K562 (cell line): ENCODE data around the gene FANCD2. TPM values are rescaled to one million over a fixed set of nuclear protein-coding genes. Genes with fewer than 3 reads are reported as not detected.
A peak's percentile ranks its signal among the peaks of the same experiment; 100 is the strongest.

Experiments
- HOMEZ ChIP-seq: fragments of 250-450 bp; sonication (Bioruptor Pico); IDR thresholded peaks from 2 replicates; pipeline ENCODE4 v1.4.0; 2020; ENCODE audit warnings: mild to moderate bottlenecking, moderate library complexity
- KAT2B ChIP-seq: IDR thresholded peaks from one replicate; pipeline ENCODE4 v1.6.1; 2012; ENCODE audit warnings: low read depth, mild to moderate bottlenecking, control low read depth, inconsistent platforms, low read length, moderate library complexity
- MAFG ChIP-seq: fragments of 450-650 bp; conservative IDR thresholded peaks from 2 replicates; pipeline ENCODE4 v1.6.1; 2016; ENCODE audit warnings: missing genetic modification characterization, missing compliant biosample characterization
- PHB ChIP-seq: fragments of 250-450 bp; sonication (Bioruptor Pico); IDR thresholded peaks from 2 replicates; pipeline ENCODE4 v1.5.0; 2021
- POLR2AphosphoS5 ChIP-seq: IDR thresholded peaks from 2 replicates; pipeline ENCODE4 v1.6.1; 2011; ENCODE audit warnings: mild to moderate bottlenecking, low read depth, low read length, moderate library complexity; ENCODE audit not compliant: control insufficient read depth, insufficient read depth
- SMC3 ChIP-seq: conservative IDR thresholded peaks from 2 replicates; pipeline ENCODE4 v1.6.1; 2011; ENCODE audit warnings: low read depth, low read length, improper control_type of control experiment; ENCODE audit not compliant: insufficient read depth
- ZBTB12 ChIP-seq: fragments of 250-450 bp; sonication (Bioruptor Pico); IDR thresholded peaks from 2 replicates; pipeline ENCODE4 v1.4.0; 2020
- ZEB2 ChIP-seq: fragments of 450-650 bp; IDR thresholded peaks from 2 replicates; pipeline ENCODE4 v1.6.1; 2016
- ZNF75A ChIP-seq: fragments of 450-650 bp; formaldehyde crosslinking; IDR thresholded peaks from 2 replicates; pipeline ENCODE4 v1.4.0; 2020; ENCODE audit warnings: mild to moderate bottlenecking
- polyA plus RNA-seq, 8 experiments: library from polyadenylated mRNA; depleted of rRNA in 4 of 8; stranded (reverse) in 5 of 8; unstranded in 3 of 8; fragments of >200 nt; fragmentation: Nextera tagmentation in 2 of 8; fragmentation: Illumina TruSeq in 1 of 8; extraction: Ambion mirVana in 2 of 8; extraction: Trizol in 1 of 8; gene quantifications; 2 replicates each; pipeline versions ENCODE4 v1.2.1 to v1.2.3, GENCODE V29; 2011 to 2014; ENCODE audit warnings: inconsistent platforms in 1 of 8, missing spikeins in 1 of 8
- small RNA-seq: library from RNA; depleted of rRNA; stranded (forward); fragments of <200 nt; gene quantifications from one replicate; pipeline ENCODE3, GENCODE V24; 2014
- total RNA-seq, 7 experiments: library from RNA; depleted of rRNA in 6 of 7; stranded (reverse); fragments of >200 nt in 6 of 7; fragmentation: Illumina TruSeq in 2 of 7; extraction: Trizol in 2 of 7; gene quantifications; 2 replicates each; pipeline versions ENCODE4 v1.2.1 to v1.2.3, GENCODE V29; 2011 to 2021; ENCODE audit warnings: low replicate concordance in 1 of 7

The FANCD2 gene
- total and polyA plus RNA-seq, 9 of the 15 experiments (the other 6 are each of a cell fraction or from before 2014, with no cell fraction given) = 59.4 to 137 (median 96.1) TPM

GRCh38 chr3:10150987-10151386 is 124.8 kb downstream of the FANCD2 start (continued):
- TF ChIP-seq ZNF75A (CRISPR knock-in tag) (no peak), SMC3 (no peak), PHB (no peak), MAFG (tag) (peak; percentile 48; the same call in 1 of the 2 replicates), HOMEZ (no peak), ZBTB12 (CRISPR knock-in tag) (no peak), KAT2B (no peak), POLR2AphosphoS5 (no peak), ZEB2 (no peak)

Small RNA genes within 50 kb of the gene (small RNA-seq; reads per million reads assigned to genes)
- gene CYCSP10 (not detected), gene RNU6-670P (not detected)

Other genes starting within 250 kb of the FANCD2 start
Only the 7 nearest of the 16 such genes appear.
- 11.4 and 14.0 TPM in 2 replicates for gene IL17RC, start 109.3 kb upstream of the FANCD2 start, total RNA-seq (2014; rRNA removed)
- 2.8 and 3.5 TPM in 2 replicates for gene IL17RC, start 109.3 kb upstream of the FANCD2 start, total RNA-seq (2014; rRNA removed; fragmentation: Illumina TruSeq; extraction: Trizol)
- 5.4 and 6.9 TPM in 2 replicates for gene IL17RC, start 109.3 kb upstream of the FANCD2 start, total RNA-seq (2015; rRNA removed; fragmentation: Illumina TruSeq; extraction: Trizol)
- gene IL17RC, start 109.3 kb upstream of the FANCD2 start, total RNA-seq (2021) = 11.4 and 12.3 TPM in 2 replicates
- gene IL17RC, start 109.3 kb upstream of the FANCD2 start, polyA plus RNA-seq (2011; rRNA removed) = 7.3 and 12.5 TPM in 2 replicates
- gene IL17RC, start 109.3 kb upstream of the FANCD2 start, polyA plus RNA-seq (2014; fragmentation: Illumina TruSeq; extraction: Trizol) = 6.3 and 11.5 TPM in 2 replicates
- under 1 TPM in 1 of 2 experiments, not detected in 1; 0.15 TPM for gene IL17RC, start 109.3 kb upstream of the FANCD2 start, polyA plus RNA-seq (2014; fragmentation: Nextera tagmentation; extraction: Ambion mirVana)
- 7.5 and 7.7 TPM in 2 replicates for gene IL17RC, start 109.3 kb upstream of the FANCD2 start, polyA plus RNA-seq (2014; rRNA removed)
- 17.2 and 17.7 TPM in 2 replicates for gene CRELD1, start 92.6 kb upstream of the FANCD2 start, total RNA-seq (2014; rRNA removed)
- 6.1 and 10.2 TPM in 2 replicates for gene CRELD1, start 92.6 kb upstream of the FANCD2 start, total RNA-seq (2014; rRNA removed; fragmentation: Illumina TruSeq; extraction: Trizol)
- 11.4 and 14.4 TPM in 2 replicates for gene CRELD1, start 92.6 kb upstream of the FANCD2 start, total RNA-seq (2015; rRNA removed; fragmentation: Illumina TruSeq; extraction: Trizol)
- gene CRELD1, start 92.6 kb upstream of the FANCD2 start, total RNA-seq (2021) = 16.7 and 17.3 TPM in 2 replicates
- gene CRELD1, start 92.6 kb upstream of the FANCD2 start, polyA plus RNA-seq (2011; rRNA removed) = 25.8 and 47.7 TPM in 2 replicates
- gene CRELD1, start 92.6 kb upstream of the FANCD2 start, polyA plus RNA-seq (2014; fragmentation: Illumina TruSeq; extraction: Trizol) = 15.4 and 16.5 TPM in 2 replicates
- 1 to 10 TPM; 3.3 to 5.6 TPM for gene CRELD1, start 92.6 kb upstream of the FANCD2 start, polyA plus RNA-seq (2014; fragmentation: Nextera tagmentation; extraction: Ambion mirVana)
- gene CRELD1, start 92.6 kb upstream of the FANCD2 start, polyA plus RNA-seq (2014; rRNA removed) = 24.5 and 30.1 TPM in 2 replicates
- 0.36 and 0.65 TPM in 2 replicates for gene PRRT3, start 74.0 kb upstream of the FANCD2 start, total RNA-seq (2014; rRNA removed)
- gene PRRT3, start 74.0 kb upstream of the FANCD2 start, total RNA-seq (2014; rRNA removed; fragmentation: Illumina TruSeq; extraction: Trizol) = 0.38 and 0.44 TPM in 2 replicates
- 0.72 and 1.3 TPM in 2 replicates for gene PRRT3, start 74.0 kb upstream of the FANCD2 start, total RNA-seq (2015; rRNA removed; fragmentation: Illumina TruSeq; extraction: Trizol)
- 1.9 and 2.2 TPM in 2 replicates for gene PRRT3, start 74.0 kb upstream of the FANCD2 start, total RNA-seq (2021)
- gene PRRT3, start 74.0 kb upstream of the FANCD2 start, polyA plus RNA-seq (2011; rRNA removed) = 1.1 and 1.2 TPM in 2 replicates
- 1.3 and 1.4 TPM in 2 replicates for gene PRRT3, start 74.0 kb upstream of the FANCD2 start, polyA plus RNA-seq (2014; fragmentation: Illumina TruSeq; extraction: Trizol)
- gene PRRT3, start 74.0 kb upstream of the FANCD2 start, polyA plus RNA-seq (2014; fragmentation: Nextera tagmentation; extraction: Ambion mirVana) = under 1 TPM; 0.06 TPM
- gene PRRT3, start 74.0 kb upstream of the FANCD2 start, polyA plus RNA-seq (2014; rRNA removed) = 1.7 and 2.8 TPM in 2 replicates
- gene EMC3, start 39.6 kb upstream of the FANCD2 start, total RNA-seq (2014; rRNA removed) = 43.1 and 58.1 TPM in 2 replicates
- gene EMC3, start 39.6 kb upstream of the FANCD2 start, total RNA-seq (2014; rRNA removed; fragmentation: Illumina TruSeq; extraction: Trizol) = 128 and 134 TPM in 2 replicates
- 87.2 and 87.6 TPM in 2 replicates for gene EMC3, start 39.6 kb upstream of the FANCD2 start, total RNA-seq (2015; rRNA removed; fragmentation: Illumina TruSeq; extraction: Trizol)
- gene EMC3, start 39.6 kb upstream of the FANCD2 start, total RNA-seq (2021) = 102 and 115 TPM in 2 replicates
- 203 and 301 TPM in 2 replicates for gene EMC3, start 39.6 kb upstream of the FANCD2 start, polyA plus RNA-seq (2011; rRNA removed)
- gene EMC3, start 39.6 kb upstream of the FANCD2 start, polyA plus RNA-seq (2014; fragmentation: Illumina TruSeq; extraction: Trizol) = 217 and 250 TPM in 2 replicates
- 100 to 1,000 TPM; 323 to 331 TPM for gene EMC3, start 39.6 kb upstream of the FANCD2 start, polyA plus RNA-seq (2014; fragmentation: Nextera tagmentation; extraction: Ambion mirVana)
- 174 and 176 TPM in 2 replicates for gene EMC3, start 39.6 kb upstream of the FANCD2 start, polyA plus RNA-seq (2014; rRNA removed)
- gene FANCD2OS, start 81.8 kb downstream of the FANCD2 start, total RNA-seq (2014; rRNA removed) = not detected in 2 replicates
- gene FANCD2OS, start 81.8 kb downstream of the FANCD2 start, total RNA-seq (2014; rRNA removed; fragmentation: Illumina TruSeq; extraction: Trizol) = not detected in 2 replicates
- not detected in 2 replicates for gene FANCD2OS, start 81.8 kb downstream of the FANCD2 start, total RNA-seq (2015; rRNA removed; fragmentation: Illumina TruSeq; extraction: Trizol)
- gene FANCD2OS, start 81.8 kb downstream of the FANCD2 start, total RNA-seq (2021) = not detected in 2 replicates
- not detected in 2 replicates for gene FANCD2OS, start 81.8 kb downstream of the FANCD2 start, polyA plus RNA-seq (2011; rRNA removed)
- gene FANCD2OS, start 81.8 kb downstream of the FANCD2 start, polyA plus RNA-seq (2014; fragmentation: Illumina TruSeq; extraction: Trizol) = not detected in 2 replicates
- not detected for gene FANCD2OS, start 81.8 kb downstream of the FANCD2 start, polyA plus RNA-seq (2014; fragmentation: Nextera tagmentation; extraction: Ambion mirVana)
- not detected in 2 replicates for gene FANCD2OS, start 81.8 kb downstream of the FANCD2 start, polyA plus RNA-seq (2014; rRNA removed)
- gene BRK1, start 89.2 kb downstream of the FANCD2 start, total RNA-seq (2014; rRNA removed) = 105 and 110 TPM in 2 replicates
- gene BRK1, start 89.2 kb downstream of the FANCD2 start, total RNA-seq (2014; rRNA removed; fragmentation: Illumina TruSeq; extraction: Trizol) = 148 and 174 TPM in 2 replicates
- 148 and 161 TPM in 2 replicates for gene BRK1, start 89.2 kb downstream of the FANCD2 start, total RNA-seq (2015; rRNA removed; fragmentation: Illumina TruSeq; extraction: Trizol)
- gene BRK1, start 89.2 kb downstream of the FANCD2 start, total RNA-seq (2021) = 139 and 140 TPM in 2 replicates
- 295 and 316 TPM in 2 replicates for gene BRK1, start 89.2 kb downstream of the FANCD2 start, polyA plus RNA-seq (2011; rRNA removed)
- gene BRK1, start 89.2 kb downstream of the FANCD2 start, polyA plus RNA-seq (2014; fragmentation: Illumina TruSeq; extraction: Trizol) = 250 and 293 TPM in 2 replicates
- 100 to 1,000 TPM; 538 to 634 TPM for gene BRK1, start 89.2 kb downstream of the FANCD2 start, polyA plus RNA-seq (2014; fragmentation: Nextera tagmentation; extraction: Ambion mirVana)
- gene BRK1, start 89.2 kb downstream of the FANCD2 start, polyA plus RNA-seq (2014; rRNA removed) = 252 and 265 TPM in 2 replicates
- 73.9 and 82.2 TPM in 2 replicates for gene VHL, start 115.3 kb downstream of the FANCD2 start, total RNA-seq (2014; rRNA removed)
- 109 and 120 TPM in 2 replicates for gene VHL, start 115.3 kb downstream of the FANCD2 start, total RNA-seq (2014; rRNA removed; fragmentation: Illumina TruSeq; extraction: Trizol)
- gene VHL, start 115.3 kb downstream of the FANCD2 start, total RNA-seq (2015; rRNA removed; fragmentation: Illumina TruSeq; extraction: Trizol) = 90.5 and 91.1 TPM in 2 replicates
- 79.4 and 93.6 TPM in 2 replicates for gene VHL, start 115.3 kb downstream of the FANCD2 start, total RNA-seq (2021)
- gene VHL, start 115.3 kb downstream of the FANCD2 start, polyA plus RNA-seq (2011; rRNA removed) = 49.8 and 55.3 TPM in 2 replicates
- gene VHL, start 115.3 kb downstream of the FANCD2 start, polyA plus RNA-seq (2014; fragmentation: Illumina TruSeq; extraction: Trizol) = 73.5 and 84.1 TPM in 2 replicates
- 10 to 100 TPM; 16.3 to 22.7 TPM for gene VHL, start 115.3 kb downstream of the FANCD2 start, polyA plus RNA-seq (2014; fragmentation: Nextera tagmentation; extraction: Ambion mirVana)
- gene VHL, start 115.3 kb downstream of the FANCD2 start, polyA plus RNA-seq (2014; rRNA removed) = 58.7 and 74.2 TPM in 2 replicates